ENCODE measurements around the gene JAG1. TPM values are rescaled to one million over a fixed set of nuclear protein-coding genes. Genes with fewer than 3 reads are reported as not detected.

The JAG1 gene
- total and polyA plus RNA-seq, 2 donors from 2014 or later = 18.0 to 132 TPM

GRCh38 chr20:10643560-10643873 is 30.3 kb downstream of the JAG1 start:
- no peak for TF ChIP-seq CTCF (IDR thresholded peaks at IDR 0.05; ENCODE audit: borderline replicate concordance, extremely low read depth, insufficient read depth)
- Histone ChIP-seq H3K9me3 (ENCODE audit: control insufficient read depth in 2 of 3, insufficient read depth in 1 of 3, low read length in 3 of 3) (no peaks in the 10 kb centered on the region), H3K4me1 (ENCODE audit: control insufficient read depth in 2 of 3, insufficient read depth in 2 of 3, low read depth in 1 of 3, low read length in 3 of 3) (peaks cover 0 to 3% (median 0%) of the 10 kb centered on the region in 3 donors), H3K27me3 (ENCODE audit: control insufficient read depth, insufficient read depth, low read length) (no peaks in the 10 kb centered on the region), H3K4me3 (ENCODE audit: low read length in 3 of 3) (no peak overlapping the region), H3K27ac (ENCODE audit: low read depth in 2 of 2, low read length in 2 of 2) (no peak overlapping the region), H3K36me3 (ENCODE audit: control insufficient read depth in 2 of 3, insufficient read depth in 3 of 3, low read length in 3 of 3) (peaks cover 21 to 88% (median 54%) of the 10 kb centered on the region in 3 donors), H3K9ac (ENCODE audit: low read length in 3 of 3) (no peak overlapping the region)
- intact Hi-C loops (cut with DNase I) = no loop called here
- FAIRE-seq (no peak), DNase-seq (no peak)

- H3K27me3 ChIP-seq (ENCODE audit: control insufficient read depth, insufficient read depth, low read length) = no peaks in the 10 kb centered on the region
- no peaks in the 10 kb centered on the region for H3K4me1 ChIP-seq (ENCODE audit: control insufficient read depth in 2 of 3, insufficient read depth in 2 of 3, low read depth in 1 of 3, low read length in 3 of 3)
- peaks cover 21 to 83% (median 50%) of the 10 kb centered on the region in 3 donors for H3K36me3 ChIP-seq (ENCODE audit: control insufficient read depth in 2 of 3, insufficient read depth in 3 of 3, low read length in 3 of 3)
- intact Hi-C loops (cut with DNase I) = no loop called here
- no peak for TF ChIP-seq CTCF (IDR thresholded peaks at IDR 0.05; ENCODE audit: borderline replicate concordance, extremely low read depth, insufficient read depth)
- no peaks in the 10 kb centered on the region for H3K9me3 ChIP-seq (ENCODE audit: control insufficient read depth in 2 of 3, insufficient read depth in 1 of 3, low read length in 3 of 3)
- FAIRE-seq (no peak), DNase-seq (peak in 1 of 5 donors; percentile 9)
- no peak overlapping the region for H3K4me3 ChIP-seq (ENCODE audit: low read length in 3 of 3)
- H3K27ac ChIP-seq (ENCODE audit: low read depth in 2 of 2, low read length in 2 of 2) = no peak overlapping the region
- no peak overlapping the region for H3K9ac ChIP-seq (ENCODE audit: low read length in 3 of 3)
Measured at GRCh38 chr20:10642856-10643559, 30.8 kb downstream of the JAG1 start.

- no peak overlapping the region for H3K9ac ChIP-seq (ENCODE audit: low read length in 3 of 3)
- intact Hi-C loops (cut with DNase I) = no loop called here
- peaks cover 0 to 6% (median 4%) of the 10 kb centered on the region in 3 donors for H3K4me1 ChIP-seq (ENCODE audit: control insufficient read depth in 2 of 3, insufficient read depth in 2 of 3, low read depth in 1 of 3, low read length in 3 of 3)
- DNase-seq (peak in 1 of 5 donors; percentile 24), FAIRE-seq (no peak)
- peaks cover 19 to 71% (median 45%) of the 10 kb centered on the region in 3 donors for H3K36me3 ChIP-seq (ENCODE audit: control insufficient read depth in 2 of 3, insufficient read depth in 3 of 3, low read length in 3 of 3)
- TF ChIP-seq CTCF (IDR thresholded peaks at IDR 0.05; ENCODE audit: borderline replicate concordance, extremely low read depth, insufficient read depth) = no peak
- H3K9me3 ChIP-seq (ENCODE audit: control insufficient read depth in 2 of 3, insufficient read depth in 1 of 3, low read length in 3 of 3) = no peaks in the 10 kb centered on the region
- no peak overlapping the region for H3K4me3 ChIP-seq (ENCODE audit: low read length in 3 of 3)
- no peaks in the 10 kb centered on the region for H3K27me3 ChIP-seq (ENCODE audit: control insufficient read depth, insufficient read depth, low read length)
- no peak overlapping the region for H3K27ac ChIP-seq (ENCODE audit: low read depth in 2 of 2, low read length in 2 of 2)
Measured at GRCh38 chr20:10641893-10642292, 31.9 kb downstream of the JAG1 start.
